Cardiac septum (tissue), 1 donor: ENCODE measurements around the gene GPC1. TPM values are rescaled to one million over a fixed set of nuclear protein-coding genes. Genes with fewer than 3 reads are reported as not detected.

Source experiments
- DNase-seq: peaks from one replicate; pipeline ENCODE4 v3.0.0-alpha.2; 2020; ENCODE audit warnings: low spot score
- intact Hi-C: fragments of 100-400 bp; cut with DNase I; formaldehyde crosslinking; loops from one replicate; pipeline ENCODE4 v1.14.0; 2022
- total RNA-seq: library from RNA; stranded (reverse); fragmentation: NEBNext Ultra II Directional; extraction: Animal tissue kit (Norgen Biotek cat#: 25700); gene quantifications from one replicate; pipeline ENCODE4 v1.2.1, GENCODE V29; 2021
- donor health status: DM: no; HTN: no; CAD: no.

GPC1 gene
- total RNA-seq, 1 donor from 2014 or later, result 291 TPM

DNA sequence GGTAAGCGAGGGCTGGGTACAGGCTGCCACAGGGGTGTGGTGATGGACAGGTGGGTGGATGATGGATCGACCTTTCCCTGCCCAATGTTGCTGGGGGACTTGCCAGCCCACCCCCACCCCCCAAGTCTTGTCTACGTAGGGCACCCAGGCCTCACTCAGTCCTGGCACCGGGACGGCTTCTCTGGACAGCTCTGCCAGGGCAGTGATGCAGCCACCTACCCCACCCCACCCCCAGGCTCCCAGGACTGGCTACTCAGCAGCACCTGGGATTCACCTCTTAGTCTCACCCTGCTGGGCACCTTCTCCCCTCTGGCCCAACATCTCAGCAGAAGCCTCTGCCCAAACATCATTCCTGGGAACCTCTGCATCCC is 66.6 kb downstream of the GPC1 start:
- intact Hi-C loops, result no loop called here
- DNase-seq, result no peak

DNA sequence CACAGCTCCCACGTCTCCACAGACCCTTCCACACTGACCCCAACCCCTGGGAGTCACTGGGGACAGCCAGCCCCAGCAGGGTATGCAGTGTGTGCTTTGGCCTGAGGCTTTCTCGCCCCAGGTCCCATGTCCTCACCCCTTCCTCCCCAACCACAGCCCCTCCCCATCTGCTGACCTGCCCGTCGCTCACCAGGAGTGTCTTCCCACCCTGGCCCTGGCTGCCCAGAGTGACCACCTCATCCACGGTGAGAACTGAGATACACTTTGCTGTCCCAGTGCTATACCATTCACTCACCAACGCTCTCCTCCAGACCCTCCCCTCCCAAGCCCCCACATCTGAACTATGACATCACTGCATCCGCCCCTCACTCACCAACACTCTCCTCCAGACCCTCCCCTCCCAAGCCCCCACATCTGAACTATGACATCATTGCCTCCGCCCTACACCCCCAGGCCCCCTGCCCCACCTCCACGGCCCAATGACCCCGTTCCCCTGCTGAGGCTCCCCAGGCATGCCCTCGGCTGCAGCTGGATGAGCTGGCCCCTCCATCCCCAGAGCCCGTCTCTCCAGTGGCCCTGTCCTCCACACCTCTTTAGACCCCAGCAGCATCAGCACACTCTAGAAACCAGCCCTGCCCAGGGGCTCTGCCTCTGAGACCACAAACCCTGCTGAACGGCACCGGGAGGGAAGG is 67.1 kb downstream of the GPC1 start:
- DNase-seq, result no peak

DNA sequence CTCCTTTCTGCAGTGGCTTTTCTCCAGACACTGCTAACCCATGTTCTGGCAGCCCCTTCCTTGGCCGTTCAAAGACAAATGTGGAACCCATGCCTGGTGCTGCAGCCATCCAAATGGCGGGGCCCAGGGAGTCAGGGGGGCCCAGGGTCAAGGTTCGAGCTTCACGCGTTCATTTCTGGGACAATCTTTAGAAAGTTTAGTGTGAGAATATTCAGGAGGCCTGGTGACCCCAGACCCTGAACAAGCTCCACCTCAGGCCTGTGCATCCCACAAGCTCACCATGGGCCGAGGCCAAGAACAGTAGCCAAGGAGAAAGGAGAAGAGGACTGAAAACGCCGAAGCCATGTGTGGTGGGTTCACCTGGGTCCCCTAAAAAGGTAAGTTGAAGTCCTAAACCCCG is 67.9 kb downstream of the GPC1 start:
- DNase-seq, result no peak
- intact Hi-C loops, result no loop called here

More for the DNA sequence above, 67.1 kb downstream of the GPC1 start:
- intact Hi-C loops, result no loop called here

DNA sequence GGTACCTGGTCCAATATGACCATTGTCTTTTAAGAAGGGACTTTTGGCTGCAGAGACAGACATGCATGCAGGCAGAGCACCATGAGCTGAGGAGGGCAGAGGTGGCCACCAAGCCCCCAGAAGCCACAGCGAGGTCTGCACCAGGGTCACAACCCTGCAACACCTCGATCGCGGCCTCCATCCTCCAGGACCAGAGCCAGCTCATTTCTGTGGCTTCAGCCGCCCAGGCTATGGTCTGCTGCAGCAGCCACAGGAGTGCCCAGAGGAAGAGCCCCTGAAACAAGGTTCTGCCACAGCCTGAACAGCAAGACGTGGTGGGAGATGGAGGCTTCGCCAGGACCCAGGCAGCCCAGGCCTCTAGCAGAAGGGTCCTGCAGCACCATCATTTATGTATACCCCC is 68.4 kb downstream of the GPC1 start:
- DNase-seq, result no peak
- intact Hi-C loops, result no loop called here

GRCh38 chr2:240505910-240506309 is 70.4 kb downstream of the GPC1 start:
- intact Hi-C loops, result no loop called here
- DNase-seq, result peak; percentile 59

DNA sequence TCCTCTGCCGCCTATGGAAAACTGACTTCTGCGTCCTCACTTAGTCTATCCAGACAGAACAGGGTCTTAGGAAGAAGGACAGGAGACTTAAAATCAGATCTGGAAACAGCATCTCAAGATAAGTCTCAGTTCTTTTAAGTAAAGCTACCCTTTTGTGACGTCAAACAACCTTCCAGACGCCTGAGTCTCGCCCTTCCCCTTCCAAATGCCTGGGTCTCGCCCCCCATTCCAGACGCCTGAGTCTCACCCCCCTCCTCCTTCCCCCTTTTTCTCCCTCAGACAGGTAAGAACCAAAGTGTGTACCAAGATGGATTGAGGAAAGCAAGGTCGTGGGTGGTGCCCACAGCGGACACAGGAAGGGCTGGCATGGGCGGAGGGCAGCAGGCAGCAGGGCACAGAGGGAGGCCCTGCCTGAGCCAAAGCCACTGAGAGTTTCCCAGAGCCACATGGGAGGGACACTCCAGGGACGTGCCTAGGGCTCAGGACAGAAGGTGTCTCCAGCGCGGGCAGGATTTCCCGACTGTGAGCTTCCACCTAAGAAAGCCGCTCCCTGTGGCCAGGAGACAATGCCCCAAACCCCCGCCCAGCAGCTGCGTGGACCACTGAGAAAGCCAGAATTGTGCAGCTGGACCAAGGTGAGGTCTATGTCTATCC is 71.1 kb downstream of the GPC1 start:
- intact Hi-C loops, result no loop called here
- peak; percentile 51 for DNase-seq

DNA sequence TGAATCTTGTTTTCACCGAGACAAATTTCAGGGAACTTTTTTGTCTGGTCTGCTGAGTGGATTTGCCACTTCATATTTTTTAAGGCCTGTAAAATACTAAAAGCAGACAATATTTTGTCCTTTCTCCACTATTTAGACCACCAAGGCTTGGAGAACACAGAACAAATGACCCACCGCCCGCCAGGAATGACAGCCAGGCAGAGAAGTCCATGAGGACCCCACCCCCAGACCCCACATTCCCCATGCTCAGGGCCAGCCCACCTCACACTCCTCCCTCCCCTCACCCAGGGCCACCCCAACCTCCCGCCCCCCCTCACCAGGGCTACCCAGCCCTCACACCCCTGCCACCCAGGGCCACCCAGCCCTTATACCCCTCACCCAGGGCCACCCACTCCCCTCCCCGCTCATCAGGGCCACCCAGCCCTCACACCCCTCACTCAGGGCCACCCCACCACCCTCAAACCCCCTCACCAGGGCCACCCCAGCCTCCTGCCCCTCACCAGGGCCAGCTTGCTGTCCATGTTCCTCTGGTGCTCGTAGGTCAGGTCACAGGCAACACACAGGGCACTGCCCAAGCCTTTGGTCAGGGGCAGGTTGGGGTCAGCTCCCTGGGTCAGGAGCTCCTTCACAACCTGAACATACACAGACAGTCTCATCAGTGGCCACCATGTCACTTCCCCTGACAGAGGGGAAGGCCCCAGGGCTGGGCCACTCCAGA is 71.8 kb downstream of the GPC1 start:
- intact Hi-C loops, result no loop called here
- peak; percentile 72 for DNase-seq

GRCh38 chr2:240507778-240508251 is 72.4 kb downstream of the GPC1 start:
- DNase-seq, result peak; percentile 62
- intact Hi-C loops, result no loop called here

DNA sequence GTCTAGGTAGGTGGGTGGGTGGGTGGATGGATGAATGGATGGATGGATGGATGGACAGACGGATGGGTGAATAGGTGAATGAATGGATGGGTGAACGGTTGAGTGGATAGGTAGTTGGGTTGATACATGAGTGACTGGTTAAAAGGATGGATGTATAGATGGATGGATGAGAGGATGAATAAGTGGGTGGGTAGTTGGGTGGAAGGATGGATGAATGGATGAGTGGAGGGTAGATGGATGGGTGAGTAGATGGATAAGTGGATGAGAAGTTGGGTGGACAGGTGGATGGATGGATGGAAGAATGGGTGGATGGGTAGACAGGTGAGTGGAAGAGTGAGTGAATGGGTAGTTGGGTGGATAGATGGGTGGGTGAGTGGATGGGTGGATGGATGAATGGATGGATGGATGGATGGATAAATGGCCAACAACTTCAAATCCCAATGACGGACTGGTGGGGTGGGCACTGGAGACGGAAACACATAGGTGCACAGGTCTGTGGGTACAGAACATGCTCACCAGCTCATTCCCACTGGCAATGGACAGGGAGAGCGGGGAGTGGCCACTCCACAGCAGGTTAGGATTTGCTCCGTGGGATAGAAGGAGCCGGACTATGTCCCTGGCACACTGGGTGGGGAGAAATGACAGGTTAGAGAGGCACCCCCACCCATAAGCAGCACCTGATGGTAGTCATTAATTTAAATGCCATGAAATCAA is 73.5 kb downstream of the GPC1 start:
- intact Hi-C loops, result no loop called here
- DNase-seq, result no peak

GRCh38 chr2:240509667-240510512 is 74.4 kb downstream of the GPC1 start:
- DNase-seq, result no peak
- intact Hi-C loops, result loop anchor here (10.0 kb wide), 2 partner anchors 195 to 325 kb away; no protein-coding TSS in a partner anchor

GRCh38 chr2:240510513-240511210 is 75.2 kb downstream of the GPC1 start:
- intact Hi-C loops, result loop anchor here (10.0 kb wide), 2 partner anchors 194 to 324 kb away; no protein-coding TSS in a partner anchor
- no peak for DNase-seq

DNA sequence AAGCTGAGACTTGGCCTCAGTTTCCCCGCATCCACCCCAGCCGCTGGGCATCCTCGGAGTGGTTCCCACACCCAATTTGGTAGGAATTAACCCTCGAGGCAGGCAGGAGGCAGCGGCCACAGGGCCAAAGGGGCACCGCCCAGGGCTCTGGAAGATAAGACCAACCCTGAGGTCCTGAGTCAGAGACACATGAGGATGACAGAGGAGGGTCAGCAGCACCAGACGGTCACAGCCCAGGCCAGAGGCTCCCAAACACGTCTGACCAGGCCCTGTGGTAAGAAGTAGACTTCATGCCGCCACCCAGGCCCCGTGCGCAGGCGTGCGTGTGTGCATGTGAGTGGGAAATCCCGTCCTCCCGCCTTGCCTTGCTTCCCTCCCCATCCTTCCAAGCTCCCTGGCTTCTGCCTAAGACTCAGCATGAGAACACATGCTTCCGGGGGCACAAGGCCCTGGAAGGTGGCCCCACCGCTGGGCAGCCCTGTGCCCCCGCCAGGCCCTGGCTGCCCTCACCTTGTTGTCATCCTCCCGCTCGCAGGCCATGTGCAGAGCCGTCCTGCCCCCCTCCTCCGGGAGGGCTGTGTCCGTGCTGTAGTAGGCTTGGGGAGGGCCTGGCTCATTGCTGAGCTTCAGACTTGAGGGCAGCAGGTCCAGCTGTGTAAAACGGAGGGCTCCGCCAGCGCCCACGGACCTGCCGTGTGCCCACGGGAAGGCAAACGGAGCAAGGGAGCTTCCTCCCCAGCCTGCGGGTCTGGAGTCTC is 76.1 kb downstream of the GPC1 start:
- intact Hi-C loops, result loop anchor here (10.0 kb wide), 2 partner anchors 193 to 323 kb away; no protein-coding TSS in a partner anchor
- DNase-seq, result peak; percentile 69

DNA sequence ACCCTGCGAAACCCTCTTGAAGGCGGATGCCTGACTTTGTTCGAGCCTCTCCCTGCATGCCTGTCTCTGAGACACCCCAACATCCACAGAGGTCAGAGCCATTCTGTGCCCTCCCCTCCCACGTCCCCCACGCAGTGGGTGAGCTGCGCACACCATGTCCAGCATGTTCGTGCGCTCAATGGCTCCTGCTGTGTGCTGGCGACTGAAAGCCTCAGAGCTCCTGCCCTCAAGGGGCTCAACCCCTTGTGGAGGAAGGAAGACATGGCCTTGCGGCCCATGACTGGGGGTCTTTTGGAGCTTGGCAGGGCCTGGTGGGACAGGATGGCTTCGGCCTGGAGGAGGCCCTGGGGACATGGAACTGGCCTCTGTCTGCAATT is 76.6 kb downstream of the GPC1 start:
- intact Hi-C loops, result loop anchor here (10.0 kb wide), 2 partner anchors 193 to 323 kb away; no protein-coding TSS in a partner anchor
- DNase-seq, result no peak

- DNase-seq, result no peak
Observed at GRCh38 chr2:240512666-240513535, 77.4 kb downstream of the GPC1 start.

DNA sequence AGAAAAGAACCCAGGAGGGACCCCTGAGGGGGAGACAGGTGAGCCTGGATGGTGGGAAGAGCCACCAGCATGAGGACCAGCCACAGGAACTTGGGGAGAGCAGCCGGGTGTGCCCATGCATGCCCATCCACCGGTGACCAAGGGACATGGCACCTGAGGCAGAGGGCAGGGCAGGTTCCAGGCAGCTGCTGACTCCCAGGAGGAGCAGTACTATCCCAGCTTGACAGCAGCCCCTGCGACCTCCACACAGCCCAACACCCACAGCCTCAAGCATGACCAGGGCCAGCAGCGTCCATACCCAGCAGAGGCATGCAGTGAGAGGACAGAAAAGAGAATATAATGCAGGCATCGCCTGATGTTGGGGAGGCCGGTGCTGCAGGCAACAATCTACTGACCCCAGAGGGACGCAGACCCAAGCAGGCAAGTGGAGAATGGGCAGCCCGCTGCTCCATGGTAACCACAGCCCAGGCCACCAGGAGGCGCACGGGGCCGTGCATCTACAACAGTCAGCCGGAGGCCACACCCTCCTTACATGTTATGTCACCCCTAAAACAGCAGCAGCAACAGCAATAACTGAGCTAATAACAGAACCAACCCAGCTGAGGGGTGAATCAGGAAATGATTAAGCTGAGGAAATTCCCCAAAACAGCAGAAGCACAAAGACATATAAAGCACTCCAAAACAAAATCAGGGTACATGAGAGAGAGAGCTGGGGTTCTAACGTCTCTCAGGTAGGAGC is 78.3 kb downstream of the GPC1 start:
- intact Hi-C loops, result loop anchor here (10.0 kb wide), 2 partner anchors 191 to 321 kb away; no protein-coding TSS in a partner anchor
- peak; percentile 92 for DNase-seq

More at GRCh38 chr2:240512666-240513535, 77.4 kb downstream of the GPC1 start:
- intact Hi-C loops, result loop anchor here (10.0 kb wide), 2 partner anchors 192 to 322 kb away; no protein-coding TSS in a partner anchor

DNA sequence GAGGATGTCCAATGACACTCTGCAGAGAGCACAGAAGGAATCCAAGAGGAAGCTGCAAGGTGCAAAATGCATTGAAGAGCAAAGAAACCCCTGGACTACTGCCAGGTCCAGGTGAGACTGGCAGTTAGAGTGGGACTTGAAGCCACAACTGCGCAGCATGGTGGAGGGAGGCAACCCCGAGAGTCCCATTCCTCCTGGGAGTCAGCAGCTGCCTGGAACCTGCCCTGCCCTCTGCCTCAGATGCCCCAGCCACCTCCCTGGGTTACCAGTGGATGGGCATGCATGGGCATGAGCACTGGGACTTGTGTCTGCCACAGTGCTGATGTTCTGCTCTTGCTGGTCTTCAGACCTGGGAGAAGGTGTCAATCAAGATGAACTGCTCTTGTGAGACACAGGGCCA is 79.2 kb downstream of the GPC1 start:
- no peak for DNase-seq
- intact Hi-C loops, result loop anchor here (10.0 kb wide), 2 partner anchors 190 to 320 kb away; no protein-coding TSS in a partner anchor
